CD4-positive, alpha-beta memory T cell (primary cell): ENCODE data around the gene PRLR. TPM values are rescaled to one million over a fixed set of nuclear protein-coding genes. Genes with fewer than 3 reads are reported as not detected.
"Not testable (repeated sequence)": the region's sequence is repeated elsewhere in the genome, so short reads cannot be mapped to it uniquely, and the experiment has no call there.

Source experiments
- CTCF ChIA-PET: fragments of 350-600 bp; sonication (Branson Sonifier 250); formaldehyde crosslinking; loops from one replicate; lab custom pipeline; 2021; ENCODE audit warnings: inconsistent platforms; ENCODE audit not compliant: partially characterized antibody; lab: Charles Lee
- POLR2A ChIA-PET: fragments of 350-600 bp; sonication (Branson Sonifier 250); formaldehyde crosslinking; loops from one replicate; lab custom pipeline; 2021; ENCODE audit not compliant: partially characterized antibody; lab: Charles Lee
- DNase-seq, 5 donors: peaks; one replicate each; pipeline versions ENCODE4 v3.0.0 to v3.0.0-alpha.2; 2020 to 2022; ENCODE audit warnings: mixed read lengths in 1 of 5
- H3K27ac ChIP-seq: one replicate; pipeline ENCODE4 v1.7.0; 2013; ENCODE audit warnings: low read depth, low read length
- H3K27me3 ChIP-seq: 2 replicates; pipeline ENCODE4 v1.7.0; 2013; ENCODE audit warnings: mild to moderate bottlenecking, low read length, moderate library complexity; ENCODE audit not compliant: insufficient read depth
- H3K36me3 ChIP-seq: 2 replicates; pipeline ENCODE4 v1.7.0; 2013; ENCODE audit warnings: mild to moderate bottlenecking, low read length, moderate library complexity; ENCODE audit not compliant: insufficient read depth
- H3K4me1 ChIP-seq: 2 replicates; pipeline ENCODE4 v1.7.0; 2013; ENCODE audit warnings: mild to moderate bottlenecking, low read length, moderate library complexity; ENCODE audit not compliant: insufficient read depth
- H3K4me3 ChIP-seq, 2 donors: one replicate each; pipeline ENCODE4 v1.7.0; 2013; ENCODE audit warnings: low read length in 2 of 2, mild to moderate bottlenecking in 1 of 2
- H3K9me3 ChIP-seq, 2 donors: one replicate each; pipeline ENCODE4 v1.7.0; 2013; ENCODE audit warnings: low read length in 2 of 2, control low read depth in 1 of 2; ENCODE audit not compliant: control insufficient read depth in 1 of 2
- H3K27ac Mint-ChIP-seq, 7 donors: one replicate each; pipeline ENCODE4 v1.8.0; 2020 to 2021; ENCODE audit warnings: mixed read lengths in 7 of 7, mild to moderate bottlenecking in 6 of 7, inconsistent platforms in 3 of 7, moderate library complexity in 3 of 7
- H3K27me3 Mint-ChIP-seq, 2 donors: one replicate each; pipeline ENCODE4 v1.8.0; 2020 to 2021; ENCODE audit warnings: mixed read lengths in 2 of 2
- H3K36me3 Mint-ChIP-seq, 2 donors: one replicate each; pipeline ENCODE4 v1.8.0; 2020 to 2021; ENCODE audit warnings: mixed read lengths in 2 of 2, inconsistent platforms in 1 of 2, mild to moderate bottlenecking in 1 of 2
- H3K4me1 Mint-ChIP-seq, 4 donors: one replicate each; pipeline ENCODE4 v1.8.0; 2020 to 2021; ENCODE audit warnings: mixed read lengths in 4 of 4, mild to moderate bottlenecking in 1 of 4
- H3K4me3 Mint-ChIP-seq, 8 donors: one replicate each; pipeline ENCODE4 v1.8.0; 2020 to 2021; ENCODE audit warnings: mixed read lengths in 8 of 8, mild to moderate bottlenecking in 7 of 8, moderate library complexity in 6 of 8, inconsistent platforms in 3 of 8
- H3K9me3 Mint-ChIP-seq, 8 donors: one replicate each; pipeline ENCODE4 v1.8.0; 2020 to 2021; ENCODE audit warnings: mixed read lengths in 8 of 8, mild to moderate bottlenecking in 5 of 8, inconsistent platforms in 3 of 8, moderate library complexity in 1 of 8
- intact Hi-C: fragments of 100-400 bp; cut with micrococcal nuclease; formaldehyde crosslinking; loops from one replicate; pipeline ENCODE4 v1.15.1; 2023
- polyA plus RNA-seq, 2 donors: library from polyadenylated mRNA; unstranded; fragments of 300-500 nt; fragmentation: Illumina TruSeq; gene quantifications; one replicate each; pipeline ENCODE4 v1.2.3, GENCODE V29; 2021
- total RNA-seq, 2 experiments: library from RNA; stranded (reverse); gene quantifications; one replicate each; pipeline ENCODE4 v1.2.3, GENCODE V29; 2021

Gene PRLR
- total and polyA plus RNA-seq, 4 experiments from 2014 or later = not detected

DNA sequence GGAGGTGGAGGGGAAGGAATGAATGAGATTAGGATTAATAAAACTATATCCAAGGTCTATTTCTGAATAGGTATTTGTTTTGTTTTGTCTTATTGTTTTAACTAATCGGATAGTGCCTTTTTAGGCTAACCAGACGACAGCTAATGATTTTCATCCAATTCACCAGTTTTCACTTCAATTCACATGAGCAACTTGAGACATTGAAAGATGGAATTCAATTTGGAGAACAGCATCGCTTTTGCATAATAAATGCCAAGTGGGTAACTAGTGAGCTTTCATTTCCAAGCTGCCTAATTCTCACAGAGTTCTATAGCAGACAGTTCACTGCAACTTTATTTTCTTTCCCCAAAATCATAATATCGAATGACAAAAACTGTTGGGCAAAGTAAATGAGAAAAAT is 187.5 kb downstream of the PRLR start:
- Histone ChIP-seq H3K36me3 (no peaks in the 10 kb centered on the region), H3K27me3 (no peaks in the 10 kb centered on the region), H3K27ac (no peak overlapping the region), H3K4me1 (no peaks in the 10 kb centered on the region), H3K4me3 (no peak overlapping the region), H3K9me3 (no peaks in the 10 kb centered on the region)
- DNase-seq = no peak
- peaks cover 0 to 1% (median 0%) of the 10 kb centered on the region in 8 donors for H3K9me3 Mint-ChIP-seq
- H3K27me3 Mint-ChIP-seq = peaks cover 9 to 15% of the 10 kb centered on the region in 2 donors
- H3K4me3 Mint-ChIP-seq = no peak overlapping the region
- POLR2A ChIA-PET = no interaction called here
- peaks cover 0 to 4% (median 0%) of the 10 kb centered on the region in 4 donors for H3K4me1 Mint-ChIP-seq
- intact Hi-C loops = no loop called here
- H3K27ac Mint-ChIP-seq = no peak overlapping the region
- CTCF ChIA-PET = interaction anchor here (1.6 kb wide), 1 partner anchor 39 kb away, joined by 5 read pairs; no protein-coding TSS in a partner anchor
- H3K36me3 Mint-ChIP-seq = no peaks in the 10 kb centered on the region

DNA sequence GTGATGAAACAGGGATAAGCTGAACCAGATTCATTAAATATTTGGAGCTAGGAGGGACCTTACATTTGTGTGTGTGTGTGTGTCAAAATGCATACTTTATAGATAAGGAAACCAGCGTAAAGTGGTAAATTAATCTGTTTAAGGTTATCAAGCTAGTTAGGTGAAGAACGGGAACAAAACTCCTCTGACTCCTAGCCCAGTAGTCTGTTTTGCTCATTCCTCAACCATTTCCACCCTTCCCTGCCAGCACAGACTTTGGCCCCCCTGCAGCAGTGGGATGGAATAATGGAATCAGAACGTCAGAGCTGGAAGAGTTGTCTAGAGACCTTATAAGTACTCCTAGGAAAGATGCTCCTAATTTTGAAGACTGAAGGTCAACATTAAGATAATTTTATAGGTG is 189.0 kb downstream of the PRLR start:
- Histone ChIP-seq H3K9me3 (no peaks in the 10 kb centered on the region), H3K27me3 (no peaks in the 10 kb centered on the region), H3K4me1 (no peaks in the 10 kb centered on the region), H3K27ac (no peak overlapping the region), H3K4me3 (no peak overlapping the region), H3K36me3 (no peaks in the 10 kb centered on the region)
- Mint-ChIP-seq H3K4me1 (peaks cover 0 to 4% (median 0%) of the 10 kb centered on the region in 4 donors), H3K4me3 (no peak overlapping the region), H3K27me3 (peaks cover 7 to 18% of the 10 kb centered on the region in 2 donors), H3K27ac (no peak overlapping the region), H3K36me3 (no peaks in the 10 kb centered on the region), H3K9me3 (peaks cover 0 to 1% (median 0%) of the 10 kb centered on the region in 8 donors)
- no peak for DNase-seq
- intact Hi-C loops = no loop called here
- ChIA-PET POLR2A (no interaction called here), CTCF (interaction anchor here (1.6 kb wide), 1 partner anchor 38 kb away, joined by 5 read pairs; no protein-coding TSS in a partner anchor)

DNA sequence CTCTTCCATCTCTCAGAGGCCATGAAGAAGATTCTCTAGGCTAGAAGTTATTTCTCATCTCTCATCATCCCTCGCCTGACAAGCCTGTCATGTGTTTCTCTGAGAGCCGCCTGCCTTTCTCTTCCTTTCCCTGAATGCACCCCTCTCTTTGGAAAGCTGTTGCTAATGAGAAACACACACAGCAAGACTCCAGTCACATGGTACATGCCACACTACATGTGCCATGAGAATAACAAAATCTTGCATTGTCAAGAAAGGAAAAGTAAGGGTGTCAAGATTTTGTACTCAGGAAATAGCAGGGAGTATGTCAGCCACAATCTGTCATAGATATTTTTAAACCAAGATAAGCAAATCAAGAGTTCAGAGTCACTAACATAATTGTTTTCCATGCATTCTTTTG is 191.4 kb downstream of the PRLR start:
- CTCF ChIA-PET = no interaction called here
- peaks cover 0 to 1% (median 0%) of the 10 kb centered on the region in 8 donors for H3K9me3 Mint-ChIP-seq

DNA sequence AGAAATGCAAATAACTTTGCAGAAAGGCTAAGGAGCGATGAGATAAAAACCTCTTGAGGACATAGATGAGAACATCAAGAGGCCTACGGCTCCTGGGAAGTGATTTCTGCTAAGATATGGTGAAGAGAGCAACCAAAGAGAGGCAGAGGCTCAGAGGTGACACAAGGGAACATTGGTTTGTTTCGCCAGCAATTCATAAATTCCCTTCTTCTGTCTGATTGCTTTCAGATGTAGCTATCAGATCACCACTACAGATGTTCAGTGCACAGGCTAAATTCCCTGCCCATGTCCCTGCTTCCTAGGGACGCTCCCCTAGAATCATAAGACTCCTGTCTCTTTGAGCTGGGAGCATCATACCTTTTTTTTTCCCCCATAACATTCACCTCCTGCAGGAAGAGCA is 193.8 kb downstream of the PRLR start:
- H3K4me3 Mint-ChIP-seq = no peak overlapping the region
- DNase-seq = no peak
- H3K4me1 Mint-ChIP-seq = no peaks in the 10 kb centered on the region
- Histone ChIP-seq H3K4me3 (no peak overlapping the region), H3K4me1 (no peaks in the 10 kb centered on the region), H3K9me3 (no peaks in the 10 kb centered on the region), H3K27me3 (no peaks in the 10 kb centered on the region), H3K27ac (no peak overlapping the region), H3K36me3 (no peaks in the 10 kb centered on the region)
- peaks cover 8 to 24% of the 10 kb centered on the region in 2 donors for H3K27me3 Mint-ChIP-seq
- H3K36me3 Mint-ChIP-seq = no peaks in the 10 kb centered on the region
- H3K9me3 Mint-ChIP-seq = no peaks in the 10 kb centered on the region
- intact Hi-C loops = no loop called here
- no peak overlapping the region for H3K27ac Mint-ChIP-seq
- POLR2A ChIA-PET = no interaction called here
- CTCF ChIA-PET = no interaction called here

More for the DNA sequence above, 191.4 kb downstream of the PRLR start:
- no peak overlapping the region for H3K27ac Mint-ChIP-seq
- peaks cover 0 to 4% (median 0%) of the 10 kb centered on the region in 4 donors for H3K4me1 Mint-ChIP-seq
- no peak for DNase-seq
- intact Hi-C loops = no loop called here
- Histone ChIP-seq H3K4me1 (no peaks in the 10 kb centered on the region), H3K27me3 (no peaks in the 10 kb centered on the region), H3K9me3 (no peaks in the 10 kb centered on the region), H3K4me3 (no peak overlapping the region), H3K27ac (no peak overlapping the region), H3K36me3 (no peaks in the 10 kb centered on the region)
- H3K4me3 Mint-ChIP-seq = no peak overlapping the region
- H3K36me3 Mint-ChIP-seq = no peaks in the 10 kb centered on the region
- POLR2A ChIA-PET = no interaction called here
- H3K27me3 Mint-ChIP-seq = peaks cover 4 to 19% of the 10 kb centered on the region in 2 donors

DNA sequence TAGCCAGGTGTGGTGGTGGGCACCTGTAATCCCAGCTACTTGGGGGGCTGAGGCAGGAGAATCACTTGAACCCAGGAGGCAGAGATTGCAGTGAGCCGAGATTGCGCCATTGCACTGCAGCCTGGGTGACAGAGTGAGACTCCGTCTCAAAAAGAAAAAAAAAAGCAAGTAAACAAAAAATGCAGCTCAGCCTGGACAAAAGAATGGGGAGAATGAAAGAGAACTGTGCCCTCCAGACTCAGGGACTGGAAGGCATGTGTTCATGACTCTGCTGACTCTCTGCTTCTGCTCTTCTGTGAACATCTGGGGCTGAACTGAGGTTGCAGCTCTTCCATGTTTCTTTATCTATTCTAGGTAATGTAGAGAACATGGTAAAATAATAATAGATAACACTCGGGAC is 194.4 kb downstream of the PRLR start:
- H3K27ac Mint-ChIP-seq, H3K4me3 ChIP-seq, H3K27me3 ChIP-seq, H3K4me1 ChIP-seq, H3K9me3 Mint-ChIP-seq, H3K36me3 Mint-ChIP-seq, CTCF ChIA-PET, POLR2A ChIA-PET, H3K4me1 Mint-ChIP-seq, intact Hi-C loops, H3K4me3 Mint-ChIP-seq, H3K36me3 ChIP-seq, H3K9me3 ChIP-seq, DNase-seq, H3K27ac ChIP-seq: not testable (repeated sequence)
- H3K27me3 Mint-ChIP-seq = peaks cover 9 to 23% of the 10 kb centered on the region in 2 donors

DNA sequence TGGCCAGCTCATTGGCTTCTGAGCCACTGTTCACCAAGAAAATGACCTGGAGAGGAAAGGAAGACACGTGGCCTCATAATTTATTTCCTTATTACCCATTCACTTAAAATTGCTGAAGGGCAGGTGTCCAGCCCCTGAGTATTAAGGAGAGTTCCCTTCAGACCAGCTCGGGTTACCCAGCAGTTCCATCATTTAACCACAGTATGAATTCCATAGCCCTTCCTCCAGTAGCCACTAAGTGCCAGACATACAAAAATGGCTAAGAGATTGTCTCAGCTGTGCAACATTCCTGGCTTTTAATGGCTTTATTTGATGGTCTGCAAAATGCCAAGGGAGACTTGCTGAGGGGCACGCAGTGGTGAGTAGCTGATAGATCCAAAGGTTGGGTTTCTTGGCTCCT is 195.0 kb downstream of the PRLR start:
- Histone ChIP-seq H3K9me3 (no peaks in the 10 kb centered on the region), H3K27me3 (no peaks in the 10 kb centered on the region), H3K4me1 (no peaks in the 10 kb centered on the region), H3K4me3 (no peak overlapping the region), H3K36me3 (no peaks in the 10 kb centered on the region), H3K27ac (no peak overlapping the region)
- no peak overlapping the region for H3K27ac Mint-ChIP-seq
- no peak overlapping the region for H3K4me3 Mint-ChIP-seq
- POLR2A ChIA-PET = no interaction called here
- H3K4me1 Mint-ChIP-seq = no peaks in the 10 kb centered on the region
- H3K36me3 Mint-ChIP-seq = no peaks in the 10 kb centered on the region
- no peak for DNase-seq
- CTCF ChIA-PET = no interaction called here
- no peaks in the 10 kb centered on the region for H3K9me3 Mint-ChIP-seq
- peaks cover 7 to 22% of the 10 kb centered on the region in 2 donors for H3K27me3 Mint-ChIP-seq
- intact Hi-C loops = no loop called here

DNA sequence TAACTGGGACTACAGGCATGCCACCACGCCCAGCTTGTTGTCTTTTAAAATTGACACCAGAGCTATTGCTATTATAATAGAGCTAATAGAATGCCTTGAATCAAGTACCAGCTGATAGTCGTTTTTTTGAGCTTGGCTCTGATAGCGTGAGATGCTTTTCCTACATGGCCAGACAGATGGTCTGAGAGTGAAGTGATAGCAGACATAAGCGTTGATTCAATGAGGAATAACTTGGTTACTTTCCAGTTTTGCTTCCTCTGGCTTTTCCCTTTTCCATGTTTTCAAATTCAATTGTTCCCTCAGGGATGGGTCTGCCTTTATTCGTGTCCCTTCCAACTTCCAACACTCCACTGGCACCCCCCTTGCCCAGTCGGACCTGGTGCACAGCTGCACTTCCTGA is 197.9 kb downstream of the PRLR start:
- CTCF ChIA-PET = no interaction called here

DNA sequence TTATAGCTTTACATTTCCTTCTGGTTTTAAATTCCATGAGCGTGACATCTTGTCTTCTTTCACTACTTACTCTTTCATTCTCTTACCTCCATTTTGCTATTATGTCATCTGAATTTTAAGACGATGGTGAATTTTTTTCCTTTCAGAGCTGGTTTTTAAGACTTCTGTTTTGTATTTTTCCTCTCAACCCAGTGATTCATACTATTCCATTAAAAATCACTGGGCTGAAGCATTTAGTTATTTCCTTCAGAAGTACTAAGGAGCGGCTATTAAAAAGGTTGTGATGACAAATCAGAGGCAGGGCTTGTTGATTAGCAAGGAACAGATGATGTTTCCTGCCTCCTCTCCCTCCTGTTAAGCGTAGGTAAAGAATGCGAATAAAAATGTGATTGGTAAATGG is 199.0 kb downstream of the PRLR start:
- H3K27me3 Mint-ChIP-seq = peaks cover 12 to 16% of the 10 kb centered on the region in 2 donors
- H3K4me3 ChIP-seq = no peak overlapping the region
- no peak overlapping the region for H3K27ac Mint-ChIP-seq
- ChIA-PET CTCF (no interaction called here), POLR2A (no interaction called here)
- peaks cover 0 to 2% (median 0%) of the 10 kb centered on the region in 8 donors for H3K9me3 Mint-ChIP-seq
- no peaks in the 10 kb centered on the region for H3K4me1 ChIP-seq
- no peaks in the 10 kb centered on the region for H3K9me3 ChIP-seq
- no peak for DNase-seq
- intact Hi-C loops = no loop called here
- H3K36me3 Mint-ChIP-seq = no peaks in the 10 kb centered on the region
- H3K36me3 ChIP-seq = no peaks in the 10 kb centered on the region
- H3K27me3 ChIP-seq = no peaks in the 10 kb centered on the region
- no peak overlapping the region for H3K27ac ChIP-seq
- H3K4me1 Mint-ChIP-seq = no peaks in the 10 kb centered on the region
- no peak overlapping the region for H3K4me3 Mint-ChIP-seq

More for the DNA sequence above, 197.9 kb downstream of the PRLR start:
- H3K4me1 ChIP-seq = no peaks in the 10 kb centered on the region
- H3K36me3 ChIP-seq = no peaks in the 10 kb centered on the region
- H3K4me3 ChIP-seq = no peak overlapping the region
- Mint-ChIP-seq H3K4me1 (no peaks in the 10 kb centered on the region), H3K27me3 (peaks cover 12 to 20% of the 10 kb centered on the region in 2 donors), H3K27ac (no peak overlapping the region), H3K36me3 (no peaks in the 10 kb centered on the region), H3K4me3 (no peak overlapping the region), H3K9me3 (peaks cover 0 to 2% (median 0%) of the 10 kb centered on the region in 8 donors)
- no peak overlapping the region for H3K27ac ChIP-seq
- intact Hi-C loops = no loop called here
- no peak for DNase-seq
- no peaks in the 10 kb centered on the region for H3K9me3 ChIP-seq
- no peaks in the 10 kb centered on the region for H3K27me3 ChIP-seq
- POLR2A ChIA-PET = no interaction called here
